HEK293T (cell line): ENCODE data around the gene MAGEB17.

Experiments
- CTCF ChIA-PET: fragments of 350-600 bp; formaldehyde crosslinking; extraction: SDS; loops from one replicate; lab custom pipeline; 2021; ENCODE audit warnings: antibody characterized with exemption, inconsistent platforms; lab: Yijun Ruan, JAX
- POLR2A ChIA-PET: fragments of 350-600 bp; formaldehyde crosslinking; extraction: SDS; loops from one replicate; lab custom pipeline; 2020; ENCODE audit warnings: antibody characterized with exemption, inconsistent platforms; lab: Yijun Ruan, JAX
- DNase-seq: peaks from one replicate; pipeline ENCODE4 v3.0.0; 2012; ENCODE audit warnings: mixed read lengths; ENCODE audit errors: extremely low spot score
- ARNT ChIP-seq: fragments of 450-650 bp; IDR thresholded peaks from 2 replicates; pipeline ENCODE4 v1.6.1; 2017; ENCODE audit warnings: mild to moderate bottlenecking
- BHLHE40 ChIP-seq: fragments of 450-650 bp; IDR thresholded peaks from 2 replicates; pipeline ENCODE4 v1.6.1; 2016; ENCODE audit warnings: mild to moderate bottlenecking, moderate library complexity, borderline replicate concordance
- CTBP1 ChIP-seq: fragments of 450-650 bp; IDR thresholded peaks from 2 replicates; pipeline ENCODE4 v1.6.1; 2016; ENCODE audit warnings: borderline replicate concordance
- ELF4 ChIP-seq: fragments of 450-650 bp; IDR thresholded peaks from 2 replicates; pipeline ENCODE4 v1.6.1; 2017; ENCODE audit warnings: antibody characterized with exemption
- FOXA1 ChIP-seq: fragments of 450-650 bp; IDR thresholded peaks from 2 replicates; pipeline ENCODE4 v1.6.1; 2016; ENCODE audit warnings: mild to moderate bottlenecking
- FOXK2 ChIP-seq: fragments of 450-650 bp; IDR thresholded peaks from 2 replicates; pipeline ENCODE4 v1.6.1; 2016; ENCODE audit warnings: mild to moderate bottlenecking
- FOXM1 ChIP-seq: fragments of 450-650 bp; IDR thresholded peaks from 2 replicates; pipeline ENCODE4 v1.6.1; 2017; ENCODE audit warnings: mild to moderate bottlenecking, borderline replicate concordance
- HDGF ChIP-seq: fragments of 450-650 bp; IDR thresholded peaks from 2 replicates; pipeline ENCODE4 v1.6.1; 2017; ENCODE audit warnings: antibody characterized with exemption, borderline replicate concordance
- L3MBTL2 ChIP-seq: fragments of 450-650 bp; conservative IDR thresholded peaks from 2 replicates; pipeline ENCODE4 v1.6.1; 2016; ENCODE audit warnings: mild to moderate bottlenecking
- LEF1 ChIP-seq: fragments of 450-650 bp; IDR thresholded peaks from 2 replicates; pipeline ENCODE4 v1.6.1; 2017; ENCODE audit warnings: mild to moderate bottlenecking, borderline replicate concordance
- NFRKB ChIP-seq: fragments of 450-650 bp; IDR thresholded peaks from 2 replicates; pipeline ENCODE4 v1.6.1; 2016; ENCODE audit warnings: mild to moderate bottlenecking, moderate library complexity
- SP1 ChIP-seq: fragments of 450-650 bp; IDR thresholded peaks from 2 replicates; pipeline ENCODE4 v1.6.1; 2017
- SUZ12 ChIP-seq: fragments of 450-650 bp; IDR thresholded peaks from 2 replicates; pipeline ENCODE4 v1.6.1; 2016; ENCODE audit warnings: mild to moderate bottlenecking
- TARDBP ChIP-seq: fragments of 450-650 bp; IDR thresholded peaks from 2 replicates; pipeline ENCODE4 v1.6.1; 2016
- ZNF384 ChIP-seq: fragments of 450-650 bp; IDR thresholded peaks from 2 replicates; pipeline ENCODE4 v1.6.1; 2016
- TF ChIP-seq, protein P1 (sequence below): fragments of 450-650 bp; IDR thresholded peaks from 2 replicates; pipeline ENCODE4 v1.6.1; 2016

Gene MAGEB17

DNA sequence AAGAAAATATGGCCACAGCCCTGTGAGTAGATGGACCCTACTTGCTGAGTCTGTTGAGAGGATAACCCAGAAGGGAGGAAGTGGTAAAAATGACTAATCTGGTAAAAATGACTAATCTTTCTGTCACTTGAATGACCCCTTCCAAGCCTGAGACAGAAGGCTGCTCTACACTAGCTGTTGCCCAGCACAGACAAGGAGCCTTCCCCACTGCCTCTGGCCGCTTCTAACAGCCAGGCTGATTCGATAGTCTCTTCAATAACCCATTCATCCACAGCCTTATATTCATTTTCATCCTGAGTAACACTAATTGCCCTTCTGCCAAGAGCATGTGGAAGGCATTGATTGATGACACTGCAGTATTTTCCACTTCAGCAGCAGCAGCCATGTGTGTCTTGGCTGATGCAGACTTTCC is 18.4 kb downstream of the MAGEB17 start:
- ChIA-PET CTCF (no interaction called here), POLR2A (no interaction called here)
- no peak for DNase-seq

DNA sequence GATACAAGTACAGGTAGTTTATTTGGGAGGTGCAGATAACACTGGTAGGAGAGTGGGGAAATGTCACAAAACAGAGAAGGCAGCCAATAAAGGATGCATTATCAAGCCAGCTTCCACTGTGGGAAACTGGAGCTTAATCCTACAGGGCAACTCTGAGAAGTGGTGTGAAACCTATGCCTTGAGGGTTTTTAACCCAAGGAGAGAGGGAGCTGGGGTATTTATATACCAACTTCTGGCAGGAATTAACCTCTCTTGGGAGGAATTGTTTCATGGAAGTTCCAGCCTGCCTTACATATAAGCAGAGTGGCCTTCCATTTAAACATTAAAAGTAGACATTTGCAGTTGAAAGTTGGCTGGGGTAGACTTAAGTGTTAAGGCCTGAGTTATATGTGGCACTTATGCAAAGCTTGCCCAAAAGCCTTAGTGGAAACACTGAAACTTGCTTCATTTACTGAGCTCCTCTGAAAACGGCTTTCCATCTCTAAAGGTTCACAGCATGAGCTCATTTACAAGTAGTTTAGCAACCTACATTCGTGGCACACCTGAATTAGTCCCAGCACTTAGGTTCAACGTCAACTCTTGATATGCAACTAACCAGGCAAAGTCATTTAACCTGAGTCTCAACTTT is 19.2 kb downstream of the MAGEB17 start:
- TF ChIP-seq BHLHE40 (no peak), FOXM1 (no peak), ELF4 (no peak), CTBP1 (no peak), L3MBTL2 (no peak), TARDBP (no peak), LEF1 (no peak), SP1 (no peak)
- TF ChIP-seq, protein P1, sequence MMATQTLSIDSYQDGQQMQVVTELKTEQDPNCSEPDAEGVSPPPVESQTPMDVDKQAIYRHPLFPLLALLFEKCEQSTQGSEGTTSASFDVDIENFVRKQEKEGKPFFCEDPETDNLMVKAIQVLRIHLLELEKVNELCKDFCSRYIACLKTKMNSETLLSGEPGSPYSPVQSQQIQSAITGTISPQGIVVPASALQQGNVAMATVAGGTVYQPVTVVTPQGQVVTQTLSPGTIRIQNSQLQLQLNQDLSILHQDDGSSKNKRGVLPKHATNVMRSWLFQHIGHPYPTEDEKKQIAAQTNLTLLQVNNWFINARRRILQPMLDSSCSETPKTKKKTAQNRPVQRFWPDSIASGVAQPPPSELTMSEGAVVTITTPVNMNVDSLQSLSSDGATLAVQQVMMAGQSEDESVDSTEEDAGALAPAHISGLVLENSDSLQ, result no peak
- DNase-seq, result no peak
- ChIA-PET CTCF (no interaction called here), POLR2A (no interaction called here)

More for the DNA sequence above, 18.4 kb downstream of the MAGEB17 start:
- TF ChIP-seq ELF4 (no peak), FOXK2 (no peak), SP1 (no peak), ZNF384 (no peak), TARDBP (no peak), CTBP1 (no peak), HDGF (no peak), BHLHE40 (no peak)

DNA sequence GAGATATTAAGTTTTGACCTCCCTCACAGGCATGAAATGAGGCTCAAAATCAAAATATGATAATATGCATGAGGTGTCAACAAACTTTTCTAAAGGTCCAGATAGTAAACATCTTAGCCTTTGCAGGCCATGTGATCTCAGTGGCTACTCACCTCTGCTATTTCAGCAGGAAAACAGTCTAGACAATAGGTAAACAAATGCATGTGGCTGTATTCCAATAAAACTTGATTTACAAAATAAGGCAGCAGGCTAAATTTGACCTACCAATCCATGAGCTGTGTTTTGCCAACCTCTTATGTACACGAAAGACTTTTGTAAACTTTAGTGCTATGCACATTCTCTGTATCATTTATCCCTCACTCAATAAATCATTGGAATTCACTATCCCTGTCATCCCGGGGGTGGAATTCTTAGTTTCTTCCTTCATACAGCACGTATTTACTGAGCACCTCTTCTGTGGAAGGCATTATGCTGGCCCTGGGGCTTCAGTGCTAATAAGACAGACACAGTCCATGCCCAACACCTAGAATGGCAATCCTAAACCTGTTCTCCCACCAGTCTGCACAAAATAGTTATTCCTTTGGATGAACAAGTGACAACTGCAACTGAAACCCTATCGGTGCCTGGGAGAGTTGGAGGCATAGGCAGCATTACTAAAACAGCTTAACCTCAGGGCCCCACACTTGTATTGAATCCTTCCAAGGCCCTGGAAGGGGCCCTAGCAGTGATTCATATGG is 19.9 kb downstream of the MAGEB17 start:
- POLR2A ChIA-PET, result no interaction called here
- CTCF ChIA-PET, result no interaction called here
- TF ChIP-seq FOXA1 (no peak), NFRKB (no peak), L3MBTL2 (no peak), SP1 (no peak), LEF1 (no peak), BHLHE40 (no peak), CTBP1 (no peak), FOXK2 (no peak), FOXM1 (no peak), ARNT (no peak), ZNF384 (no peak), ELF4 (no peak), TARDBP (no peak)
- TF ChIP-seq, protein P1, result no peak
- DNase-seq, result no peak

DNA sequence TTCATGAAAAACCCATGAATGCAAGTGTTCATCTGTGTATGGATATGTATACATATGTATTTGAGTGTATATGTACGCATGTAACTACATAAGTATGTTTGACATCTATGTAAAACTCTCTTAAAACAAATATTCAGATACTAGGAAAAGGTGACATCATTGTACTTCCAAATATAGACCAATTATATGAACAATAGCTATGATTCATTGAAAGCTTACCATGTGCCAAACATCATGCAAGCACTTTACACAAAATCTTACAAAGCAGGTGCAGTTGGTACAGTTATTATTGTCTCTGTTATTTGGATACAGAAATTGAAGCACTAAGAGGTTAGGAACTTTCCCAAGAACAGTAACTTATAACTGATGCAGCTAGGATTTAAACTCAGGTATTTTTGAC is 21.4 kb downstream of the MAGEB17 start:
- no peak for TF ChIP-seq FOXA1
- TF ChIP-seq BHLHE40, result no peak
- POLR2A ChIA-PET, result no interaction called here
- CTCF ChIA-PET, result interaction anchor here (0.7 kb wide), 1 partner anchor 382 kb away, joined by 3 read pairs; no protein-coding TSS in a partner anchor
- DNase-seq, result no peak

DNA sequence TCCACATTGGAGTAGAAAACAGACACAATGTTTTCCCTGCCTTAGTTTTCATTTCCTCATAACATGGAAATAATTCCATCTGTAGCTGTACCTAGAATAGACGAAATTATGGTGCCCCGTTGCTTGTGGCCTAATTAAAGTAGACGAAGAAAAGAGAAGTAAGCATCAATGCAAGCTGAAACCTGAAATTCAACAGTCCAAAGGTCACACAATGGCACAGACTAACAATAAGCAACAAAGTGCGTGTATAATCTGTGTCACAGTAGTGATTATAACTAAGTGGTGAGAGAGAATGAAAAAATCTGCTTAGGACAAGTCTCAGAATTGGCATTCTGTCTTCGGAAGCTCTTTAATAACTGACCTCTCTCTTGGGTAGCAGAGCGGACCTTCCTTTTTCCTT is 24.3 kb downstream of the MAGEB17 start:
- CTCF ChIA-PET, result no interaction called here
- TF ChIP-seq NFRKB (no peak), TARDBP (no peak), BHLHE40 (no peak), L3MBTL2 (no peak), FOXA1 (no peak), HDGF (no peak), FOXM1 (no peak), SUZ12 (no peak), ELF4 (no peak), SP1 (no peak)
- no peak for DNase-seq
- POLR2A ChIA-PET, result no interaction called here

DNA sequence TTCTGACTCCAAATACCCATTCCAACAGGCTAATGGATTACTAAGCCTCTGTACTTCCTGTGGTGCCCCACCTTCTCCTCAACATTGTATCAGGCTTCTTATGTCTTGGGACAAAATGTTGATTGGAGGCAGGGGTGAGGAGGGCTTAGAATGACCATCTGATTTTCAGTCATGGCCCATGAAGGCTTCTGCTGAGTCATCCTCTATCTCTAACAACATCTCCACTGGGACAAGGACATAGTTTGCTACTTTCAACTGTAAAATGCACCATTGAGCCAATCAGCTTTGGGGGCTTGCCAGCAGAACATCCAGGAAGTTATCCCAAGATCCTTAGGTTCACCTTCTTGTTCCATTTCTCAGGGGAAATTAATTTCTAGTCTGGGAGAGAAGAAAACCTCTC is 29.5 kb downstream of the MAGEB17 start:
- CTCF ChIA-PET, result no interaction called here
- TF ChIP-seq FOXA1, result no peak
- TF ChIP-seq BHLHE40, result no peak
- no peak for TF ChIP-seq L3MBTL2
- no peak for TF ChIP-seq ELF4
- no peak for TF ChIP-seq NFRKB
- TF ChIP-seq, protein P1, result no peak
- no peak for TF ChIP-seq TARDBP
- TF ChIP-seq SUZ12, result no peak
- TF ChIP-seq ARNT, result no peak
- no peak for TF ChIP-seq CTBP1
- no peak for TF ChIP-seq ZNF384
- no peak for TF ChIP-seq FOXK2
- TF ChIP-seq HDGF, result no peak
- POLR2A ChIA-PET, result no interaction called here
- DNase-seq, result no peak

DNA sequence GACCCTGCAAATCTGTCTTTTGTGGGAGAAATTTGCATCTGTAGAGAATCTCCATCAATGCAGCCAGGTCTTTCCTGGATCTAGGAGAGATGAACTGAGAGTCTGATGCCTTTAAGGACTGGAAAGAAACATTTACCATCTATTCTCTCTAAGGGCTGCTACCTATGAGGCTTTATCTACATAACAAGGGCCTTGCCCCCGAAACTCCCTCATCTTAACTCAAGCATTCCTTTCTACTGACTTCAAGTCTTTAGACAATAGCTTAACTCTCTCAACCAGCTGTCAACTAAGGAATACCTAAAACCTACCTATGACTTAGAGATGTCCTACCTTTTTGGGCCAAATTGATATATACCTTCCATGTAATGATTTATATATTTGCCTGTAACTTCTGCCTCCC is 32.1 kb downstream of the MAGEB17 start:
- ChIA-PET POLR2A (no interaction called here), CTCF (no interaction called here)
- no peak for TF ChIP-seq SP1
- TF ChIP-seq LEF1, result no peak
- TF ChIP-seq FOXK2, result no peak
- TF ChIP-seq CTBP1, result no peak
- no peak for TF ChIP-seq HDGF
- no peak for TF ChIP-seq FOXM1
- TF ChIP-seq ELF4, result no peak
- no peak for TF ChIP-seq ZNF384
- TF ChIP-seq NFRKB, result no peak
- TF ChIP-seq, protein P1, result no peak
- no peak for TF ChIP-seq FOXA1
- TF ChIP-seq SUZ12, result no peak
- no peak for TF ChIP-seq TARDBP
- no peak for TF ChIP-seq ARNT
- no peak for DNase-seq
